K562 (cell line): ENCODE data around the gene DCUN1D1.

Experiments
- CBX3 ChIP-seq, 2 experiments: IDR thresholded peaks; 1 replicate in 1 of 2; 2 replicates in 1 of 2; pipeline ENCODE4 v1.6.1; 2012; ENCODE audit warnings: inconsistent platforms in 2 of 2, low read length in 2 of 2, borderline replicate concordance in 1 of 2, control low read depth in 1 of 2
- CTCF ChIP-seq, 3 experiments: IDR thresholded peaks in 2 of 3; conservative IDR thresholded peaks in 1 of 3; 2 replicates each; pipeline ENCODE4 v1.5.1; 2011 to 2012; ENCODE audit warnings: low read length in 3 of 3, mild to moderate bottlenecking in 3 of 3, control low read depth in 2 of 3, improper control_type of control experiment in 1 of 3, inconsistent platforms in 1 of 3, low read depth in 1 of 3, mixed read lengths in 1 of 3, moderate library complexity in 1 of 3; ENCODE audit not compliant: insufficient read depth in 2 of 3
- DPF2 ChIP-seq: fragments of 450-650 bp; IDR thresholded peaks from 2 replicates; pipeline ENCODE4 v1.6.1; 2016
- E2F6 ChIP-seq, 2 experiments: IDR thresholded peaks; 2 replicates each; pipeline ENCODE4 v1.6.1; 2011; ENCODE audit warnings: borderline replicate concordance in 1 of 2, control low read depth in 1 of 2, low read depth in 1 of 2, low read length in 1 of 2, mild to moderate bottlenecking in 1 of 2, mixed read lengths in 1 of 2, moderate library complexity in 1 of 2; ENCODE audit not compliant: insufficient read depth in 1 of 2, insufficient read length in 1 of 2, poor library complexity in 1 of 2, severe bottlenecking in 1 of 2; ENCODE audit errors: extremely low read depth in 1 of 2
- EP300 ChIP-seq: IDR thresholded peaks from 2 replicates; pipeline ENCODE4 v1.6.1; 2012; ENCODE audit warnings: low read length, improper control_type of control experiment
- FOXJ3 ChIP-seq: sonication (generic); formaldehyde crosslinking; IDR thresholded peaks from 2 replicates; pipeline ENCODE4 v1.4.0; 2020; ENCODE audit warnings: mild to moderate bottlenecking, missing genetic modification reagents
- FOXK2 ChIP-seq, 2 experiments: fragments of 450-650 bp; IDR thresholded peaks in 1 of 2; conservative IDR thresholded peaks in 1 of 2; 2 replicates each; pipeline ENCODE4 v1.6.1; 2016; ENCODE audit warnings: low read depth in 2 of 2, mild to moderate bottlenecking in 1 of 2
- NR2C2 ChIP-seq, 2 experiments: fragments of 200-800 bp in 1 of 2; sonication (Bioruptor generic) in 1 of 2; sonication (generic) in 1 of 2; formaldehyde crosslinking in 1 of 2; IDR thresholded peaks; 2 replicates each; pipeline versions ENCODE4 v1.6.1 to v1.8.0; 2016 to 2022; ENCODE audit warnings: mild to moderate bottlenecking in 1 of 2, missing compliant biosample characterization in 1 of 2, missing genetic modification characterization in 1 of 2, missing genetic modification reagents in 1 of 2
- PYGO2 ChIP-seq: fragments of 450-650 bp; IDR thresholded peaks from 2 replicates; pipeline ENCODE4 v1.6.1; 2016; ENCODE audit warnings: mild to moderate bottlenecking, missing genetic modification characterization, moderate library complexity, missing compliant biosample characterization
- SNIP1 ChIP-seq: fragments of 450-650 bp; IDR thresholded peaks from 2 replicates; pipeline ENCODE4 v1.7.1; 2017; ENCODE audit warnings: low read depth, mild to moderate bottlenecking
- ZFP1 ChIP-seq: fragments of 450-650 bp; formaldehyde crosslinking; IDR thresholded peaks from 2 replicates; pipeline ENCODE4 v1.4.0; 2020; ENCODE audit warnings: mild to moderate bottlenecking, mixed read lengths
- ZNF124 ChIP-seq: sonication (generic); formaldehyde crosslinking; IDR thresholded peaks from 2 replicates; pipeline ENCODE4 v1.8.1; 2022; ENCODE audit warnings: missing genetic modification reagents
- TF ChIP-seq, protein P1 (sequence below): sonication (generic); formaldehyde crosslinking; IDR thresholded peaks from 2 replicates; pipeline ENCODE4 v1.8.1; 2023; ENCODE audit warnings: mild to moderate bottlenecking, missing genetic modification reagents, moderate library complexity

- no peak for TF ChIP-seq E2F6 (IDR thresholded peaks at IDR 0.05; ENCODE audit: borderline replicate concordance in 1 of 2, extremely low read depth in 1 of 2, insufficient read depth in 1 of 2, insufficient read length in 1 of 2, low read depth in 1 of 2, low read length in 1 of 2, poor library complexity in 1 of 2, severe bottlenecking in 1 of 2)
- TF ChIP-seq FOXJ3, result no peak
- TF ChIP-seq ZNF124 (CRISPR knock-in tag), result no peak
- no peak for TF ChIP-seq DPF2
- TF ChIP-seq ZFP1 (CRISPR knock-in tag), result no peak
- TF ChIP-seq, protein P1, sequence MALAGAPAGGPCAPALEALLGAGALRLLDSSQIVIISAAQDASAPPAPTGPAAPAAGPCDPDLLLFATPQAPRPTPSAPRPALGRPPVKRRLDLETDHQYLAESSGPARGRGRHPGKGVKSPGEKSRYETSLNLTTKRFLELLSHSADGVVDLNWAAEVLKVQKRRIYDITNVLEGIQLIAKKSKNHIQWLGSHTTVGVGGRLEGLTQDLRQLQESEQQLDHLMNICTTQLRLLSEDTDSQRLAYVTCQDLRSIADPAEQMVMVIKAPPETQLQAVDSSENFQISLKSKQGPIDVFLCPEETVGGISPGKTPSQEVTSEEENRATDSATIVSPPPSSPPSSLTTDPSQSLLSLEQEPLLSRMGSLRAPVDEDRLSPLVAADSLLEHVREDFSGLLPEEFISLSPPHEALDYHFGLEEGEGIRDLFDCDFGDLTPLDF, result no peak
- TF ChIP-seq PYGO2, result no peak
- no peak for TF ChIP-seq CTCF (IDR thresholded peaks at IDR 0.05 in 2 of 3, conservative IDR thresholded peaks at IDR 0.05 in 1 of 3; ENCODE audit: insufficient read depth in 2 of 3, low read depth in 1 of 3, low read length in 3 of 3)
- no peak for TF ChIP-seq NR2C2 (CRISPR knock-in tag; IDR thresholded peaks at IDR 0.05)
- TF ChIP-seq NR2C2 (tag; IDR thresholded peaks at IDR 0.05), result no peak
- no peak for TF ChIP-seq CBX3 (IDR thresholded peaks at IDR 0.05; ENCODE audit: borderline replicate concordance in 1 of 2, low read length in 2 of 2)
- TF ChIP-seq SNIP1, result no peak
- TF ChIP-seq EP300, result no peak
- no peak for TF ChIP-seq FOXK2 (conservative IDR thresholded peaks at IDR 0.05 in 1 of 2, IDR thresholded peaks at IDR 0.05 in 1 of 2; ENCODE audit: low read depth in 2 of 2)
Observed at GRCh38 chr3:183008303-183008702, 28.0 kb upstream of the DCUN1D1 start.
